ENCODE measurements around the gene GFRA4. TPM values are rescaled to one million over a fixed set of nuclear protein-coding genes. Genes with fewer than 3 reads are reported as not detected.

GFRA4 gene
- total and polyA plus RNA-seq, 2 donors (not counting 1 experiment from before 2014, with no cell fraction given), result not detected

GRCh38 chr20:3702611-3703391 is 39.6 kb upstream of the GFRA4 start:
- Mint-ChIP-seq H3K4me1 (no peaks in the 10 kb centered on the region), H3K27ac (no peak overlapping the region), H3K9me3 (ENCODE audit: insufficient read depth) (no peaks in the 10 kb centered on the region), H3K4me3 (no peak overlapping the region), H3K27me3 (peaks cover 6% of the 10 kb centered on the region)
- WGBS (ENCODE audit: insufficient coverage), result 92% methylated on average over 8 of the region's 11 CpGs
- DNase-seq, result no peak
- Histone ChIP-seq H3K4me3 (ENCODE audit: control extremely low read depth in 1 of 5, extremely low read depth in 1 of 5, insufficient read depth in 1 of 5, low read depth in 2 of 5, low read length in 4 of 5) (no peak overlapping the region), H2AFZ (ENCODE audit: insufficient read depth, low read depth, low read length, poor library complexity, severe bottlenecking) (no peak overlapping the region), H3K79me2 (ENCODE audit: control insufficient read depth, insufficient read depth, low read length) (no peaks in the 10 kb centered on the region), H4K20me1 (ENCODE audit: control insufficient read depth, insufficient read depth, low read length, poor library complexity, severe bottlenecking) (no peaks in the 10 kb centered on the region), H3K27ac (ENCODE audit: low read length in 2 of 2) (no peak overlapping the region), H3K9ac (ENCODE audit: low read length) (no peak overlapping the region), H3K9me3 (ENCODE audit: control extremely low read depth in 1 of 3, control insufficient read depth in 2 of 3, insufficient read depth in 1 of 3, low read length in 2 of 3) (no peaks in the 10 kb centered on the region), H3K36me3 (replicated peaks in 1 of 2; ENCODE audit: control extremely low read depth in 1 of 2, control insufficient read depth in 1 of 2, extremely low read depth in 1 of 2, insufficient read depth in 2 of 2, low read length in 1 of 2) (no peaks in the 10 kb centered on the region), H3K27me3 (replicated peaks in 1 of 4; ENCODE audit: control extremely low read depth in 1 of 4, control insufficient read depth in 3 of 4, insufficient read depth in 4 of 4, low read length in 3 of 4) (peaks cover 0 to 3% (median 0%) of the 10 kb centered on the region in 4 experiments), H3K4me1 (ENCODE audit: control insufficient read depth in 2 of 2, insufficient read depth in 2 of 2, low read length in 2 of 2) (no peaks in the 10 kb centered on the region), H3K4me2 (replicated peaks; ENCODE audit: low read depth, low read length, poor library complexity, severe bottlenecking) (no peak overlapping the region)
- TF ChIP-seq CTCF (IDR thresholded peaks at IDR 0.05) (no peak), EZH2 (IDR thresholded peaks at IDR 0.05; ENCODE audit: borderline replicate concordance, insufficient read depth, low read depth, low read length, poor library complexity, severe bottlenecking) (no peak)
- intact Hi-C loops (cut with micrococcal nuclease), result no loop called here
- ChIA-PET POLR2A (no interaction called here), CTCF (interaction anchor here (0.9 kb wide), 1 partner anchor 8 kb away, joined by 3 read pairs; no protein-coding TSS in a partner anchor)
- no peak for ATAC-seq (ENCODE audit: low read depth)

All from B cell (primary cell).